B cell (primary cell): Measurements from ENCODE around the gene DENND1A. TPM values are rescaled to one million over a fixed set of nuclear protein-coding genes. Genes with fewer than 3 reads are reported as not detected.

Experiments
- ATAC-seq: fragments of 200-7000 bp; cut with Tn5 transposase; one replicate; pipeline ENCODE4 v1.10.0; 2021; ENCODE audit warnings: low read depth, mild to moderate bottlenecking, moderate number of reproducible peaks, moderate library complexity
- CTCF ChIA-PET: fragments of 350-600 bp; sonication (Branson Sonifier 250); formaldehyde crosslinking; loops from one replicate; lab custom pipeline; 2021; ENCODE audit warnings: antibody characterized with exemption, inconsistent platforms; lab: Charles Lee
- POLR2A ChIA-PET: fragments of 350-600 bp; sonication (Branson Sonifier 250); formaldehyde crosslinking; loops from one replicate; lab custom pipeline; 2021; ENCODE audit warnings: antibody characterized with exemption; lab: Charles Lee
- DNase-seq: peaks from one replicate; pipeline ENCODE4 v3.0.0; 2013
- H2AFZ ChIP-seq: 2 replicates; pipeline ENCODE4 v1.6.1; 2012; ENCODE audit warnings: mild to moderate bottlenecking, low read depth, low read length; ENCODE audit not compliant: insufficient read depth, poor library complexity, severe bottlenecking
- H3K27ac ChIP-seq, 2 donors: 1 replicate in 1 of 2; 2 replicates in 1 of 2; pipeline ENCODE4 v1.5.1; 2012 to 2013; ENCODE audit warnings: low read length in 2 of 2, mild to moderate bottlenecking in 2 of 2, moderate library complexity in 1 of 2
- H3K27me3 ChIP-seq, 4 experiments: fragments of 200-600 bp in 1 of 4; sonication (generic) in 1 of 4; replicated peaks in 1 of 4; 1 replicate in 2 of 4; 2 replicates in 2 of 4; pipeline versions ENCODE4 v1.6.1 to v1.7.0; 2013 to 2016; ENCODE audit warnings: low read length in 3 of 4, mild to moderate bottlenecking in 2 of 4, mixed read lengths in 1 of 4, moderate library complexity in 1 of 4; ENCODE audit not compliant: insufficient read depth in 4 of 4, control insufficient read depth in 3 of 4; ENCODE audit errors: control extremely low read depth in 1 of 4
- H3K36me3 ChIP-seq, 2 experiments: replicated peaks in 1 of 2; 1 replicate in 1 of 2; 2 replicates in 1 of 2; pipeline versions ENCODE4 v1.6.1 to v1.7.1; 2013; ENCODE audit warnings: low read length in 1 of 2; ENCODE audit not compliant: insufficient read depth in 2 of 2, control insufficient read depth in 1 of 2; ENCODE audit errors: control extremely low read depth in 1 of 2, extremely low read depth in 1 of 2
- H3K4me1 ChIP-seq, 2 donors: fragments of 200-600 bp in 1 of 2; sonication (generic) in 1 of 2; 1 replicate in 1 of 2; 2 replicates in 1 of 2; pipeline versions ENCODE4 v1.5.1 to v1.6.1; 2013 to 2017; ENCODE audit warnings: low read length in 2 of 2; ENCODE audit not compliant: control insufficient read depth in 2 of 2, insufficient read depth in 2 of 2
- H3K4me2 ChIP-seq: replicated peaks from 2 replicates; pipeline ENCODE3; 2012; ENCODE audit warnings: mild to moderate bottlenecking, low read depth, low read length; ENCODE audit not compliant: poor library complexity, severe bottlenecking
- H3K4me3 ChIP-seq, 5 experiments: fragments of 200-600 bp in 1 of 5; sonication (generic) in 1 of 5; 1 replicate in 3 of 5; 2 replicates in 2 of 5; pipeline versions ENCODE4 v1.5.1 to v1.7.0; 2011 to 2016; ENCODE audit warnings: low read length in 4 of 5, mild to moderate bottlenecking in 4 of 5, low read depth in 2 of 5, control low read depth in 1 of 5, moderate library complexity in 1 of 5; ENCODE audit not compliant: insufficient read depth in 1 of 5; ENCODE audit errors: control extremely low read depth in 1 of 5, extremely low read depth in 1 of 5
- H3K79me2 ChIP-seq: fragments of 200-600 bp; sonication (generic); one replicate; pipeline ENCODE4 v1.6.0; 2016; ENCODE audit warnings: low read length; ENCODE audit not compliant: control insufficient read depth, insufficient read depth
- H3K9ac ChIP-seq: fragments of 200-600 bp; sonication (generic); 2 replicates; pipeline ENCODE4 v1.6.1; 2017; ENCODE audit warnings: mild to moderate bottlenecking, low read length, moderate library complexity
- H3K9me3 ChIP-seq, 3 donors: one replicate each; pipeline versions ENCODE4 v1.6.1 to v1.7.1; 2013; ENCODE audit warnings: low read length in 2 of 3; ENCODE audit not compliant: control insufficient read depth in 2 of 3, insufficient read depth in 1 of 3; ENCODE audit errors: control extremely low read depth in 1 of 3
- H4K20me1 ChIP-seq: 2 replicates; pipeline ENCODE4 v1.6.0; 2012; ENCODE audit warnings: mild to moderate bottlenecking, low read length; ENCODE audit not compliant: insufficient read depth, control insufficient read depth, poor library complexity, severe bottlenecking
- H3K27ac Mint-ChIP-seq: one replicate; pipeline ENCODE4 v1.8.0; 2021; ENCODE audit warnings: mixed read lengths
- H3K27me3 Mint-ChIP-seq: one replicate; pipeline ENCODE4 v1.8.0; 2021; ENCODE audit warnings: mixed read lengths
- H3K4me1 Mint-ChIP-seq: one replicate; pipeline ENCODE4 v1.8.0; 2021; ENCODE audit warnings: mixed read lengths
- H3K4me3 Mint-ChIP-seq: one replicate; pipeline ENCODE4 v1.8.0; 2021; ENCODE audit warnings: mixed read lengths
- H3K9me3 Mint-ChIP-seq: one replicate; pipeline ENCODE4 v1.8.0; 2022; ENCODE audit warnings: mixed read lengths; ENCODE audit not compliant: insufficient read depth
- EZH2 ChIP-seq: IDR thresholded peaks from 2 replicates; pipeline ENCODE4 v1.6.1; 2012; ENCODE audit warnings: borderline replicate concordance, low read depth, mild to moderate bottlenecking, moderate library complexity, low read length; ENCODE audit not compliant: insufficient read depth, poor library complexity, severe bottlenecking
- WGBS: methylation state at CpG from one replicate; pipeline ENCODE4 v1.1.5; 2013; ENCODE audit warnings: missing lambda C conversion rate; ENCODE audit not compliant: insufficient coverage; 5-methylcytosine and 5-hydroxymethylcytosine counted together
- intact Hi-C: fragments of 100-400 bp; cut with micrococcal nuclease; formaldehyde crosslinking; loops from one replicate; pipeline ENCODE4 v1.10.0; 2022
- polyA plus RNA-seq: library from polyadenylated mRNA; depleted of rRNA; stranded (reverse); fragments of >200 nt; gene quantifications from 2 replicates; pipeline ENCODE4 v1.2.3, GENCODE V29; 2012
- total RNA-seq, 2 donors: library from RNA; stranded (reverse); fragments of 120-200 nt in 1 of 2; gene quantifications; 1 replicate in 1 of 2; 2 replicates in 1 of 2; pipeline versions ENCODE4 v1.2.3 to v1.2.4, GENCODE V29; 2013 to 2022
- TF ChIP-seq, protein P1 (sequence below): fragments of 200-600 bp; IDR thresholded peaks from one replicate; pipeline ENCODE4 v1.8.0; 2022; ENCODE audit warnings: antibody characterized with exemption, mild to moderate bottlenecking

The DENND1A gene
- total and polyA plus RNA-seq, 2 donors (not counting 1 experiment from before 2014, with no cell fraction given): 10.8 to 26.0 TPM

- intact Hi-C loops: no loop called here
- Mint-ChIP-seq H3K4me1 (peaks cover 11% of the 10 kb centered on the region), H3K27me3 (no peaks in the 10 kb centered on the region), H3K9me3 (no peaks in the 10 kb centered on the region), H3K27ac (no peak overlapping the region), H3K4me3 (no peak overlapping the region)
- POLR2A ChIA-PET: no interaction called here
- CTCF ChIA-PET: no interaction called here
- peaks cover 6% of the 10 kb centered on the region for H3K79me2 ChIP-seq
- H3K27me3 ChIP-seq: no peaks in the 10 kb centered on the region
- H3K27ac ChIP-seq: no peak overlapping the region
- peaks cover 3 to 5% of the 10 kb centered on the region in 2 donors for H3K4me1 ChIP-seq
- DNase-seq (no peak), ATAC-seq (no peak)
- H2AFZ ChIP-seq: no peak overlapping the region
- no CpG with 5 or more reads among the region's 4 CpGs for WGBS
- no peak overlapping the region for H3K4me3 ChIP-seq
- H3K4me2 ChIP-seq: no peak overlapping the region
- no peak overlapping the region for H3K9ac ChIP-seq
- H4K20me1 ChIP-seq: no peaks in the 10 kb centered on the region
- no peak for TF ChIP-seq EZH2
- TF ChIP-seq, protein P1, sequence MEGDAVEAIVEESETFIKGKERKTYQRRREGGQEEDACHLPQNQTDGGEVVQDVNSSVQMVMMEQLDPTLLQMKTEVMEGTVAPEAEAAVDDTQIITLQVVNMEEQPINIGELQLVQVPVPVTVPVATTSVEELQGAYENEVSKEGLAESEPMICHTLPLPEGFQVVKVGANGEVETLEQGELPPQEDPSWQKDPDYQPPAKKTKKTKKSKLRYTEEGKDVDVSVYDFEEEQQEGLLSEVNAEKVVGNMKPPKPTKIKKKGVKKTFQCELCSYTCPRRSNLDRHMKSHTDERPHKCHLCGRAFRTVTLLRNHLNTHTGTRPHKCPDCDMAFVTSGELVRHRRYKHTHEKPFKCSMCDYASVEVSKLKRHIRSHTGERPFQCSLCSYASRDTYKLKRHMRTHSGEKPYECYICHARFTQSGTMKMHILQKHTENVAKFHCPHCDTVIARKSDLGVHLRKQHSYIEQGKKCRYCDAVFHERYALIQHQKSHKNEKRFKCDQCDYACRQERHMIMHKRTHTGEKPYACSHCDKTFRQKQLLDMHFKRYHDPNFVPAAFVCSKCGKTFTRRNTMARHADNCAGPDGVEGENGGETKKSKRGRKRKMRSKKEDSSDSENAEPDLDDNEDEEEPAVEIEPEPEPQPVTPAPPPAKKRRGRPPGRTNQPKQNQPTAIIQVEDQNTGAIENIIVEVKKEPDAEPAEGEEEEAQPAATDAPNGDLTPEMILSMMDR: no peak
- H3K9me3 ChIP-seq: no peaks in the 10 kb centered on the region
- no peaks in the 10 kb centered on the region for H3K36me3 ChIP-seq
Observed at GRCh38 chr9:123743737-123744136, 186.2 kb downstream of the DENND1A start.

GRCh38 chr9:123742009-123742767, 187.7 kb downstream of the DENND1A start:
- Histone ChIP-seq H3K36me3 (no peaks in the 10 kb centered on the region), H3K4me3 (no peak overlapping the region), H3K4me2 (no peak overlapping the region), H3K27ac (no peak overlapping the region), H3K27me3 (no peaks in the 10 kb centered on the region), H3K9me3 (no peaks in the 10 kb centered on the region), H3K4me1 (peaks cover 3 to 5% of the 10 kb centered on the region in 2 donors), H4K20me1 (no peaks in the 10 kb centered on the region), H3K9ac (no peak overlapping the region), H2AFZ (no peak overlapping the region), H3K79me2 (peaks cover 6% of the 10 kb centered on the region)
- ChIA-PET POLR2A (no interaction called here), CTCF (interaction anchor here (0.6 kb wide), 1 partner anchor 127 kb away, joined by 3 read pairs; no protein-coding TSS in a partner anchor)
- no peak for ATAC-seq
- Mint-ChIP-seq H3K4me3 (no peak overlapping the region), H3K4me1 (peaks cover 10% of the 10 kb centered on the region), H3K27ac (no peak overlapping the region), H3K27me3 (no peaks in the 10 kb centered on the region), H3K9me3 (no peaks in the 10 kb centered on the region)
- DNase-seq: no peak
- TF ChIP-seq, protein P1: no peak
- no peak for TF ChIP-seq EZH2
- intact Hi-C loops: no loop called here
- WGBS: 95% methylated on average over 7 of the region's 7 CpGs
